Neuronal stem cell (in vitro differentiated cells): Measurements from ENCODE around the gene MRRF.

Source experiments
- DNase-seq: peaks from one replicate; pipeline ENCODE4 v3.0.0-alpha.2; 2013; ENCODE audit warnings: low spot score
- H2AFZ ChIP-seq: one replicate; pipeline ENCODE4 v1.6.1; 2013; ENCODE audit warnings: mild to moderate bottlenecking, low read length, inconsistent platforms
- H2AK5ac ChIP-seq: 2 replicates; pipeline ENCODE4 v1.6.1; 2013; ENCODE audit warnings: low read depth, mild to moderate bottlenecking, inconsistent platforms, low read length, moderate library complexity, mixed read lengths
- H2BK120ac ChIP-seq: 2 replicates; pipeline ENCODE4 v1.6.1; 2013; ENCODE audit warnings: low read depth, mild to moderate bottlenecking, inconsistent platforms, low read length, moderate library complexity, mixed read lengths
- H2BK12ac ChIP-seq: one replicate; pipeline ENCODE4 v1.6.1; 2013; ENCODE audit warnings: low read length, inconsistent platforms
- H2BK15ac ChIP-seq: 2 replicates; pipeline ENCODE4 v1.6.1; 2013; ENCODE audit warnings: mild to moderate bottlenecking, low read length, inconsistent platforms, mixed read lengths
- H2BK5ac ChIP-seq: one replicate; pipeline ENCODE4 v1.6.1; 2013; ENCODE audit warnings: inconsistent platforms, mild to moderate bottlenecking, low read length, moderate library complexity
- H3K14ac ChIP-seq: one replicate; pipeline ENCODE4 v1.6.1; 2013; ENCODE audit warnings: low read length, inconsistent platforms
- H3K18ac ChIP-seq: 2 replicates; pipeline ENCODE4 v1.6.1; 2013; ENCODE audit warnings: low read length, inconsistent platforms
- H3K23ac ChIP-seq: 2 replicates; pipeline ENCODE4 v1.6.1; 2013; ENCODE audit warnings: low read depth, mild to moderate bottlenecking, mixed read lengths, low read length, inconsistent platforms; ENCODE audit not compliant: poor library complexity
- H3K27ac ChIP-seq: replicated peaks from 3 replicates; pipeline ENCODE4 v1.5.1; 2013; ENCODE audit warnings: low read length, inconsistent platforms
- H3K27me3 ChIP-seq, 3 experiments: 2 replicates each; pipeline ENCODE4 v1.6.1; 2013; ENCODE audit warnings: low read length in 3 of 3, mild to moderate bottlenecking in 2 of 3, inconsistent platforms in 1 of 3, low read depth in 1 of 3, mixed read lengths in 1 of 3, moderate library complexity in 1 of 3; ENCODE audit not compliant: control insufficient read depth in 3 of 3, insufficient read depth in 3 of 3
- H3K36me3 ChIP-seq, 2 donors: replicated peaks in 1 of 2; 2 replicates each; pipeline ENCODE4 v1.6.1; 2013; ENCODE audit warnings: low read length in 2 of 2; ENCODE audit not compliant: control insufficient read depth in 2 of 2, insufficient read depth in 2 of 2
- H3K4ac ChIP-seq: 2 replicates; pipeline ENCODE4 v1.6.1; 2013; ENCODE audit warnings: inconsistent platforms, mild to moderate bottlenecking, low read length, moderate library complexity
- H3K4me1 ChIP-seq, 2 donors: 1 replicate in 1 of 2; 2 replicates in 1 of 2; pipeline ENCODE4 v1.6.1; 2013; ENCODE audit warnings: low read length in 2 of 2, low read depth in 1 of 2; ENCODE audit not compliant: control insufficient read depth in 2 of 2, insufficient read depth in 1 of 2
- H3K4me2 ChIP-seq: one replicate; pipeline ENCODE4 v1.6.1; 2013; ENCODE audit warnings: mild to moderate bottlenecking, low read length, inconsistent platforms; ENCODE audit not compliant: insufficient read depth, poor library complexity, severe bottlenecking
- H3K4me3 ChIP-seq, 2 donors: 2 replicates each; pipeline ENCODE4 v1.5.1; 2013; ENCODE audit warnings: low read length in 2 of 2, mild to moderate bottlenecking in 2 of 2, inconsistent platforms in 1 of 2, moderate library complexity in 1 of 2
- H3K79me1 ChIP-seq: one replicate; pipeline ENCODE4 v1.6.1; 2013; ENCODE audit warnings: low read depth, mild to moderate bottlenecking, inconsistent platforms, low read length, moderate library complexity
- H3K9ac ChIP-seq: one replicate; pipeline ENCODE4 v1.6.1; 2013; ENCODE audit warnings: mild to moderate bottlenecking, low read depth, low read length, inconsistent platforms; ENCODE audit not compliant: poor library complexity
- H3K9me3 ChIP-seq, 2 donors: replicated peaks in 1 of 2; 2 replicates each; pipeline versions ENCODE3 to v1.6.1; 2013; ENCODE audit warnings: low read length in 2 of 2, mild to moderate bottlenecking in 2 of 2, inconsistent platforms in 1 of 2, low read depth in 1 of 2, mixed read lengths in 1 of 2, moderate library complexity in 1 of 2; ENCODE audit not compliant: control insufficient read depth in 2 of 2, insufficient read depth in 1 of 2
- H4K8ac ChIP-seq: one replicate; pipeline ENCODE4 v1.6.1; 2013; ENCODE audit warnings: low read depth, mild to moderate bottlenecking, inconsistent platforms, low read length, moderate library complexity
- H4K91ac ChIP-seq: one replicate; pipeline ENCODE4 v1.6.1; 2013; ENCODE audit warnings: low read length, low read depth, mild to moderate bottlenecking, inconsistent platforms; ENCODE audit not compliant: poor library complexity
- WGBS, 2 donors: extraction: QIAGEN DNeasy Blood & Tissue Kit; methylation state at CpG; one replicate each; pipeline ENCODE4 v1.1.7; 2013; ENCODE audit warnings: missing lambda C conversion rate in 2 of 2, mixed read lengths in 1 of 2; ENCODE audit not compliant: insufficient read length in 2 of 2, insufficient replicate concordance in 1 of 2; ENCODE audit errors: extremely low coverage in 2 of 2; 5-methylcytosine and 5-hydroxymethylcytosine counted together

MRRF gene

GRCh38 chr9:122332644-122333043 is 68.0 kb downstream of the MRRF start:
- H2AFZ ChIP-seq = no peak overlapping the region
- no peak overlapping the region for H3K9ac ChIP-seq
- H3K27me3 ChIP-seq = peaks cover 0 to 6% (median 0%) of the 10 kb centered on the region in 3 experiments
- peak overlapping the region; percentile 60 for H4K91ac ChIP-seq
- no peak overlapping the region for H2BK12ac ChIP-seq
- H3K4ac ChIP-seq = no peak overlapping the region
- H2BK15ac ChIP-seq = no peak overlapping the region
- no peak overlapping the region for H3K18ac ChIP-seq
- no peak overlapping the region for H2AK5ac ChIP-seq
- DNase-seq = no peak
- no peaks in the 10 kb centered on the region for H3K9me3 ChIP-seq
- no peak overlapping the region for H3K4me2 ChIP-seq
- H4K8ac ChIP-seq = no peak overlapping the region
- H2BK5ac ChIP-seq = no peak overlapping the region
- no peak overlapping the region for H3K27ac ChIP-seq
- WGBS, 2 donors = no CpG with 5 or more reads among the region's 7 CpGs
- no peak overlapping the region for H2BK120ac ChIP-seq
- no peak overlapping the region for H3K23ac ChIP-seq
- H3K79me1 ChIP-seq = no peaks in the 10 kb centered on the region
- no peak overlapping the region for H3K4me3 ChIP-seq
- H3K4me1 ChIP-seq = peaks cover 11 to 24% of the 10 kb centered on the region in 2 donors
- no peak overlapping the region for H3K14ac ChIP-seq
- H3K36me3 ChIP-seq = no peaks in the 10 kb centered on the region

- H4K91ac ChIP-seq = no peak overlapping the region
- no peak overlapping the region for H2BK120ac ChIP-seq
- no peak overlapping the region for H3K18ac ChIP-seq
- no peak overlapping the region for H3K4me2 ChIP-seq
- no peak overlapping the region for H2BK15ac ChIP-seq
- WGBS, 2 donors = no CpG with 5 or more reads among the region's 10 CpGs
- no peak overlapping the region for H3K4ac ChIP-seq
- no peak overlapping the region for H2BK5ac ChIP-seq
- H3K27me3 ChIP-seq = peaks cover 0 to 12% (median 2%) of the 10 kb centered on the region in 3 experiments
- no peak overlapping the region for H3K9ac ChIP-seq
- H2AK5ac ChIP-seq = no peak overlapping the region
- peaks cover 11 to 26% of the 10 kb centered on the region in 2 donors for H3K4me1 ChIP-seq
- H3K23ac ChIP-seq = no peak overlapping the region
- H3K79me1 ChIP-seq = no peaks in the 10 kb centered on the region
- H3K27ac ChIP-seq = no peak overlapping the region
- no peaks in the 10 kb centered on the region for H3K36me3 ChIP-seq
- no peaks in the 10 kb centered on the region for H3K9me3 ChIP-seq
- no peak overlapping the region for H4K8ac ChIP-seq
- no peak overlapping the region for H3K4me3 ChIP-seq
- no peak overlapping the region for H3K14ac ChIP-seq
- no peak for DNase-seq
- H2AFZ ChIP-seq = no peak overlapping the region
- no peak overlapping the region for H2BK12ac ChIP-seq
Measured at GRCh38 chr9:122333169-122333808, 68.6 kb downstream of the MRRF start.

GRCh38 chr9:122334916-122335315 is 70.2 kb downstream of the MRRF start:
- H2BK5ac ChIP-seq = no peak overlapping the region
- no peaks in the 10 kb centered on the region for H3K9me3 ChIP-seq
- H3K18ac ChIP-seq = no peak overlapping the region
- no peak overlapping the region for H2AFZ ChIP-seq
- no peak overlapping the region for H2BK120ac ChIP-seq
- H4K91ac ChIP-seq = no peak overlapping the region
- no peak overlapping the region for H3K9ac ChIP-seq
- H3K36me3 ChIP-seq = no peaks in the 10 kb centered on the region
- H3K4me1 ChIP-seq = peaks cover 11 to 21% of the 10 kb centered on the region in 2 donors
- H3K79me1 ChIP-seq = no peaks in the 10 kb centered on the region
- no peak overlapping the region for H2BK15ac ChIP-seq
- no peak overlapping the region for H3K14ac ChIP-seq
- no peak overlapping the region for H3K4me2 ChIP-seq
- WGBS, 2 donors = no CpG with 5 or more reads among the region's 4 CpGs
- peaks cover 0 to 28% (median 2%) of the 10 kb centered on the region in 3 experiments for H3K27me3 ChIP-seq
- no peak overlapping the region for H2AK5ac ChIP-seq
- H2BK12ac ChIP-seq = no peak overlapping the region
- H3K27ac ChIP-seq = no peak overlapping the region
- H4K8ac ChIP-seq = no peak overlapping the region
- H3K4ac ChIP-seq = no peak overlapping the region
- no peak for DNase-seq
- H3K23ac ChIP-seq = no peak overlapping the region
- H3K4me3 ChIP-seq = no peak overlapping the region

GRCh38 chr9:122336189-122336588 is 71.5 kb downstream of the MRRF start:
- no peaks in the 10 kb centered on the region for H3K36me3 ChIP-seq
- peaks cover 11 to 19% of the 10 kb centered on the region in 2 donors for H3K4me1 ChIP-seq

More at GRCh38 chr9:122336189-122336588, 71.5 kb downstream of the MRRF start:
- Histone ChIP-seq H3K9ac (no peak overlapping the region), H2BK12ac (no peak overlapping the region), H3K27ac (no peak overlapping the region), H4K8ac (no peak overlapping the region), H3K23ac (no peak overlapping the region), H3K9me3 (no peaks in the 10 kb centered on the region), H2BK120ac (no peak overlapping the region), H4K91ac (no peak overlapping the region), H3K14ac (no peak overlapping the region), H3K4me3 (no peak overlapping the region), H2BK5ac (no peak overlapping the region), H3K4me2 (no peak overlapping the region), H2AFZ (no peak overlapping the region), H3K18ac (no peak overlapping the region), H2AK5ac (no peak overlapping the region), H3K27me3 (peaks cover 0 to 35% (median 2%) of the 10 kb centered on the region in 3 experiments), H3K4ac (no peak overlapping the region), H3K79me1 (no peaks in the 10 kb centered on the region), H2BK15ac (no peak overlapping the region)
- DNase-seq = no peak
- no CpG with 5 or more reads among the region's 5 CpGs for WGBS, 2 donors
